ENCODE data around the gene LRRC75B. TPM values are rescaled to one million over a fixed set of nuclear protein-coding genes. Genes with fewer than 3 reads are reported as not detected.
A peak's percentile ranks its signal among the peaks of the same experiment; 100 is the strongest.
"Not testable (repeated sequence)": the region's sequence is repeated elsewhere in the genome, so short reads cannot be mapped to it uniquely, and the experiment has no call there.

Gene LRRC75B
- total and polyA plus RNA-seq, 2 donors from 2014 or later: 23.4 to 47.6 TPM

- DNase-seq: peak in 1 of 5 donors; percentile 35
- H3K27ac ChIP-seq (ENCODE audit: low read depth in 2 of 2, low read length in 2 of 2); H3K9me3 ChIP-seq (ENCODE audit: control insufficient read depth in 2 of 3, insufficient read depth in 1 of 3, low read length in 3 of 3); H3K36me3 ChIP-seq (ENCODE audit: control insufficient read depth in 2 of 3, insufficient read depth in 3 of 3, low read length in 3 of 3); intact Hi-C loops (cut with DNase I); H3K27me3 ChIP-seq (ENCODE audit: control insufficient read depth, insufficient read depth, low read length); H3K9ac ChIP-seq (ENCODE audit: low read length in 3 of 3); FAIRE-seq; H3K4me1 ChIP-seq (ENCODE audit: control insufficient read depth in 2 of 3, insufficient read depth in 2 of 3, low read depth in 1 of 3, low read length in 3 of 3): not testable (repeated sequence)
- peak overlapping the region in 2 of 3 donors; percentile 24 to 37 for H3K4me3 ChIP-seq (ENCODE audit: low read length in 3 of 3)
Measured at GRCh38 chr22:24608327-24608726, 15.5 kb upstream of the LRRC75B start.

DNA sequence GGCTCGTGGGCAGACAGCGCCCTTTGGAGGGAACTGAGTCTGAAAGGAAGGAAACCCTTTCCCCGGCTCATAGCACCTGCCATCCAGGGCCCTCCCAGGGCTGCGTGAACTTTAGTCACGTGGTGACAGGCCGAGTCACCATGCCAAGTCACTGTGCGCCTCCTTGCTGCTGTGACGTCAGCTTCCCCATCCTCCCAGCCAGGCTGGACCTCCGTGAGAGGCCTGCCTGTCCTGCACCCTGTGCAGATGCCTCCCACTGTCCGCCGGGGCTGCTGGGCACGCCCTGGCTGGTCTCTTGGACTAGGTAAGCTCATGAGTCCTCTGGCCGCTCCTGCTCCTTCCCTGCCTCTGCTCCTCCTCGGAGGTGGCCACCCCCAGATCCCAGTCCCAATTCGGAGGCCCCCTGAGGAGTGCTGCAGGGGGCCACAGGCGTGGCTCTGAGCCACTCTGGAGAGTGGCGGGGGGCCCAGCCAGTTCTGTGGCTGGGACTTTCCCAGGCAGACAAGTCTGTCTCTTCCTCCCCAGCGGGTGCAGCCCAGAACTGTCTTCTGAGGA is 14.6 kb upstream of the LRRC75B start:
- FAIRE-seq; H3K36me3 ChIP-seq (ENCODE audit: control insufficient read depth in 2 of 3, insufficient read depth in 3 of 3, low read length in 3 of 3); H3K9ac ChIP-seq (ENCODE audit: low read length in 3 of 3); H3K27me3 ChIP-seq (ENCODE audit: control insufficient read depth, insufficient read depth, low read length); H3K9me3 ChIP-seq (ENCODE audit: control insufficient read depth in 2 of 3, insufficient read depth in 1 of 3, low read length in 3 of 3); H3K4me1 ChIP-seq (ENCODE audit: control insufficient read depth in 2 of 3, insufficient read depth in 2 of 3, low read depth in 1 of 3, low read length in 3 of 3); intact Hi-C loops (cut with DNase I): not testable (repeated sequence)
- peak in 2 of 5 donors; percentile 36 to 82 for DNase-seq
- peak overlapping the region in 1 of 3 donors; percentile 37 for H3K4me3 ChIP-seq (ENCODE audit: low read length in 3 of 3)
- peak overlapping the region in 1 of 2 donors; percentile 17 for H3K27ac ChIP-seq (ENCODE audit: low read depth in 2 of 2, low read length in 2 of 2)

GRCh38 chr22:24606340-24606739 is 13.5 kb upstream of the LRRC75B start:
- H3K4me3 ChIP-seq (ENCODE audit: low read length in 3 of 3); intact Hi-C loops (cut with DNase I); H3K9me3 ChIP-seq (ENCODE audit: control insufficient read depth in 2 of 3, insufficient read depth in 1 of 3, low read length in 3 of 3); FAIRE-seq; H3K36me3 ChIP-seq (ENCODE audit: control insufficient read depth in 2 of 3, insufficient read depth in 3 of 3, low read length in 3 of 3); H3K27me3 ChIP-seq (ENCODE audit: control insufficient read depth, insufficient read depth, low read length); H3K9ac ChIP-seq (ENCODE audit: low read length in 3 of 3): not testable (repeated sequence)
- Histone ChIP-seq H3K4me1 (ENCODE audit: control insufficient read depth in 2 of 3, insufficient read depth in 2 of 3, low read depth in 1 of 3, low read length in 3 of 3) (peaks cover 0 to 11% (median 7%) of the 10 kb centered on the region in 3 donors), H3K27ac (ENCODE audit: low read depth in 2 of 2, low read length in 2 of 2) (peak overlapping the region in 1 of 2 donors; percentile 47)
- DNase-seq: peak in 2 of 5 donors; percentile 29 to 33

DNA sequence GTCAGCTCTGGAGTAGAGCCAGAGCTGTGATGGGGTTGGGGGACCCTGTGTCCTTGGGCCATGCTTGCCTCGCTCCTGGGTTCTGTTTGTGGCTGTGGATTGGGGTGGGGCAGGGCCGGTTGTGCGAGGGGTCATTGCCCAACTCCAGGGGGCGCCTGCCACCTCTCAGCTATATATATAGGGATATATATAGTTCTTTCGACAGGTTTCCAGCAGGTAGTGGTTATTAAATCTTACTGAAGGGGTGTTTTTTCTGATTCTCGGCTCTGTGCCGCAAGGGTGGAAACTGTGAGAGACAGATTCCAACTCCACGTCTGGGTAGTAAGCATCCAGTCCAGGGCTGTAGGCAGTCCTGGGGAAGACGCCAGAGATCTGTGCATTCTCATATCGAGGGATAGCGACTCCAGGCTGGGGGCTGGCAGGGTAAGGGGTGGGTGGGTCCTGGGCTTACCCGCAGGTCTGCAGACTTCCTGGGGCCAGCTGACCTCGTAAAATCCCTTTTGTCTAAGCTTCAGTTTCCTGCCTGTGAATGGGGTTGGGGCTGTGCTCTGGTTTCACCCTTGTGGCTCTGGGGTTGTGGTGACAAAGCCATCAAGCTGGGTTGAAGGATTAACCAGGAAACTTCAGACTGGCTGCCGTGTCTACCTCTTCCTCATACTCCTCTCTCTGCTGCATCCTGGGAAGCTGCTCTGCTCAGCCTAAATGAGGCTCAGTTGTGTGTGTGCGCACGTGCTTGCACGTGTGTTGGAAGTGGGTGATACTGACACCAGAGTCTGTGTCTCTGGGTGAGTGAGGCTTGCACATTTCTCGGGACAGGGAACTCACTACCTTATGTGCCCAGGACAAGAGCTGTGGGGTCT is 11.1 kb upstream of the LRRC75B start:
- H3K36me3 ChIP-seq (ENCODE audit: control insufficient read depth in 2 of 3, insufficient read depth in 3 of 3, low read length in 3 of 3); FAIRE-seq; H3K27ac ChIP-seq (ENCODE audit: low read depth in 2 of 2, low read length in 2 of 2); intact Hi-C loops (cut with DNase I); H3K27me3 ChIP-seq (ENCODE audit: control insufficient read depth, insufficient read depth, low read length); H3K9ac ChIP-seq (ENCODE audit: low read length in 3 of 3); H3K9me3 ChIP-seq (ENCODE audit: control insufficient read depth in 2 of 3, insufficient read depth in 1 of 3, low read length in 3 of 3): not testable (repeated sequence)
- peaks cover 0 to 20% (median 7%) of the 10 kb centered on the region in 3 donors for H3K4me1 ChIP-seq (ENCODE audit: control insufficient read depth in 2 of 3, insufficient read depth in 2 of 3, low read depth in 1 of 3, low read length in 3 of 3)
- H3K4me3 ChIP-seq (ENCODE audit: low read length in 3 of 3): peak overlapping the region in 1 of 3 donors; percentile 56
- DNase-seq: peak in 2 of 5 donors; percentile 50 to 65

DNA sequence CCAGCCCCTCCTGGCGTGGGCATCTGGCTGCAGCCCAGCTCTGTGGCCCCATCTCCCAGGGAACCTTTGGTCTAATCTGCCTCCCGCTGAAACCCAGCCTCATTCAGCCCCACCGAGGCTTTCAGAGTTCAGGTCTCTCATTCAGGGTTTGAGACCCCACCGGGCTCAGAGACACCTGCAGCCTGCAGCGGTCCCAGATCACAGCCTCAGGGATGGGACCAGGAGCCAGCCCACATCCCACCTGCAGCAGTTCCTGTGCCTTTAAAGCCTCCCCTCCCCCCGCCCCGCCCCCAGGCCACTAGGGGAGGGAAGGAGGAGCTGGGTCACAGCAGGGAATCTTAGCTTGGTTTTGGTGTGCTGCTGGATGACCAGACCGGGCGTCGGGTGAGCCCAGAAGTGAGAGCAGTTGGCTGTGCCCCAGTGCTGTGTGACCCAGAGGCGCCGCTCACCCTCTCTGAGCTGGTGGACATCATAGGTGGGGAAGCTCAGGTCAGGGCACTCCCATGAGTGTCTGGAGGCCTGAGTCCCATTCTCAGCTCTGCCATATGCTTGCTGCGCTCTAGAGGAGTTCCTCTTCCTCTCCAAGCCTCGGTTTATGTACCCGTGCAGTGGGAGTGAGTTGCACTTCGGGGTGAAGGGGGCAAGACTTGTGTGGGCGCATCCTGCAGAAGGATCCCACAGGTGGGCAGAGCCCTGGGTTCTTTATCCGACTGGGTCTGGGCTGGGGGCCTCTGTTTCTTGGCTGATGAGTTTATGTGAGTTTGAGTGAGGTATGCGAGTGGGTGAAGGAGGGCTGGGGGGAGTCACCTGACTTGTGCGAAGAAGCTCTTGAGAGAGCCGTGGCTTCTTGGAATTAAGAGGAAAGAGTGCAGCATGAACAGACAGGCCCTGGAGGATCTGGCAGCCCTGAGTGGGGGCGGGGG is 10.2 kb upstream of the LRRC75B start, which contains the start of gene GGT1:
TSS of gene GGT1 (plus strand) at position 347 of the 923 bp plus-strand sequence. CDS start 7,889 bp downstream, outside the sequence.
- not testable (repeated sequence) for FAIRE-seq

DNA sequence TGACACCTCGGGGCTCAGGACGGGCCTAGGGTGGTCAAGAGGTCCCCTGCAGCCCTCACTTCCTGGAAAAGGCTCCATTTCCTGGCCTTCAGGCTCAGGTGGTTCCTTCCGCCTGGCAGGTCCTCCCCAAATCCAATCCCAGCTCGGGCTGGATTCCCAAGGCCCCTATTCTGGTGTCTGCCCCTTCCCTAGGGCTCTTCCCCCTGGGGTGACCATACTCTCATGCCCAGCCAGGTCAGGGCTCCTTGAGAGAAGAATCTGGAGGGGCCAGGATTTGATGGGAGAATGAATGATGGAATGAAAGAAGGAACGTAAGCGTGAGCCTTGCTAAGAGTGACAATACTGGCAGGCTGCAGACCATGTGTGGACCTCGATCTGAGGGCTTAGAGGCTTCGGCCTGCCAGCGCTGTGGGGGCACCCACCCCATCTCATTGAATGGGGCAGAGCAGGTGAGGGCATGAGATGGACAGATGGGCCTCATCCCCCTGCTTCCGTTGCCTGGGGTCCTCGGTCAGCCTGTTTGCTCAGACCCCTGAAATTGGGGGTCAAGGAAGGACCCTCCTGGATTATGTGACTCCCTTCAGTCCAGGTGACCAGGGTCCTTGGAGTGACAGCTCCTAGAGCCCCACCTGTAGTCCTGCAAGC is 9.4 kb upstream of the LRRC75B start:
- intact Hi-C loops (cut with DNase I); H3K36me3 ChIP-seq (ENCODE audit: control insufficient read depth in 2 of 3, insufficient read depth in 3 of 3, low read length in 3 of 3); H3K9me3 ChIP-seq (ENCODE audit: control insufficient read depth in 2 of 3, insufficient read depth in 1 of 3, low read length in 3 of 3); H3K9ac ChIP-seq (ENCODE audit: low read length in 3 of 3); H3K27me3 ChIP-seq (ENCODE audit: control insufficient read depth, insufficient read depth, low read length); H3K4me3 ChIP-seq (ENCODE audit: low read length in 3 of 3); FAIRE-seq: not testable (repeated sequence)
- H3K27ac ChIP-seq (ENCODE audit: low read depth in 2 of 2, low read length in 2 of 2): peak overlapping the region; percentile 50 to 64
- H3K4me1 ChIP-seq (ENCODE audit: control insufficient read depth in 2 of 3, insufficient read depth in 2 of 3, low read depth in 1 of 3, low read length in 3 of 3): peaks cover 0 to 20% (median 7%) of the 10 kb centered on the region in 3 donors
- DNase-seq: peak in 1 of 5 donors; percentile 65

More for the DNA sequence above, 10.2 kb upstream of the LRRC75B start, which contains the start of gene GGT1:
- H3K9me3 ChIP-seq (ENCODE audit: control insufficient read depth in 2 of 3, insufficient read depth in 1 of 3, low read length in 3 of 3); H3K27me3 ChIP-seq (ENCODE audit: control insufficient read depth, insufficient read depth, low read length); H3K36me3 ChIP-seq (ENCODE audit: control insufficient read depth in 2 of 3, insufficient read depth in 3 of 3, low read length in 3 of 3); intact Hi-C loops (cut with DNase I): not testable (repeated sequence)
- H3K9ac ChIP-seq (ENCODE audit: low read length in 3 of 3): peak within 1 kb of the TSS in 1 of 3 donors; percentile 26
- DNase-seq: peak in 2 of 5 donors; percentile 70 to 78
- peak within 1 kb of the TSS; percentile 50 to 64 for H3K27ac ChIP-seq (ENCODE audit: low read depth in 2 of 2, low read length in 2 of 2)
- peak within 1 kb of the TSS in 2 of 3 donors; percentile 56 to 58 for H3K4me3 ChIP-seq (ENCODE audit: low read length in 3 of 3)
- H3K4me1 ChIP-seq (ENCODE audit: control insufficient read depth in 2 of 3, insufficient read depth in 2 of 3, low read depth in 1 of 3, low read length in 3 of 3): peaks cover 0 to 20% (median 7%) of the 10 kb centered on the region in 3 donors
